MM.1S (cell line): ENCODE data around the gene GRK4.

Experiments used
- CTCF ChIP-seq: fragments of 300-600 bp; sonication (generic); IDR thresholded peaks from 2 replicates; pipeline ENCODE4 v1.5.1; 2016; ENCODE audit warnings: antibody characterized with exemption, low read length, mixed read lengths
- EZH2 ChIP-seq: fragments of 300-600 bp; sonication (generic); optimal IDR thresholded peaks from 2 replicates; pipeline ENCODE3; 2017; ENCODE audit warnings: low read depth, mild to moderate bottlenecking, antibody characterized with exemption, low read length, mixed read lengths

- TF ChIP-seq CTCF (no peak), EZH2 (no peak)
Measured at GRCh38 chr4:2929469-2929868, 33.9 kb upstream of the GRK4 start.
